ELF-1 (cell line): ENCODE data around the gene GJA3.

ENCODE experiments used
- DNase-seq: peaks from one replicate; pipeline ENCODE4 v3.0.0-alpha.2; 2016; ENCODE audit warnings: low read depth, low spot score

The GJA3 gene

GRCh38 chr13:20128459-20128931 is 32.4 kb downstream of the GJA3 start:
- peak; percentile 22 for DNase-seq

DNA sequence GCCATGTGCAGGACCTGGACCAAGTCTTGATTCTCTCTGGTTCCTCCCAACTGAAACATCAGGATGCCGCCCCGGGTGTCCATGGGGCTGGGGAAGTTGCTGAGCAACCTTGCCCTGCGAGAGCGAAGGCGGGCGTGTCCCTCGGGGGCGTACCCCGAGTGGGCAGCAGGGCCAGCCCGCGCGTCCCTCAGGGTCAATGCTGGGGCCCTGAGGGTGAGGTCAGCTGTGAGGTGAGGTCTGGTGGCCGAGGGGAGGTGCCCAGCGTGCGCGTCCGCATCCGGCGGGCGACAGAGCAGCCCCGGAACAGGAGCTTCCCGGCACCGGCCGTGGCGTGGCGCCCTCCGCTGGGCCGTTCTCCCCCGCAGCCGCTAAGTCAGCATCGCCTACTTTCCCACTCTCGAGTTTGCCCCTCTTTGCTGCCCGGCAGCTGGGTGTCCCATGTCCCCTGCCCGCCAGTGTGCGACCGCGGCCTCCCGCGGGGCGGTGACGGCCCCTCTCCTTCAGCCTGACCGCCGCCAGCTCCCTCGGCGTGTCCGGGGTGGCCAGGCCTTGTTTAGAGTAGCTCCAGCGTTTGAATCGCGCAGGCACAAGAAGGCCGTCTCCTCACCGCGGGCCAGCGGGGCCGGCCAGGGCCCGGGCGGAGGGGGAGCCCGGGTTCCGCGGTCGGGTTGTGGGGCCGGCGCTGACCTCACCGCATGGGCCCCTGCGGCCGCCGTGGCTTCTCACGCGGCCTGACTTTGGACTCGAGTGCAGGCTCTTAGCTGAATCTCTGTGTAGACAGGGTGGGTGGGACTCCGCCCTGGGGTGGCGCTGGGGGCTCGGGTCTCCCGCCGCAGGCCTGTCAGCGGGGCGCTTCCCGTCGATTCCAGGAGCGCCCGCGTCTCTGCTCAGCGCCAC is 33.0 kb downstream of the GJA3 start:
- DNase-seq = peak; percentile 64

DNA sequence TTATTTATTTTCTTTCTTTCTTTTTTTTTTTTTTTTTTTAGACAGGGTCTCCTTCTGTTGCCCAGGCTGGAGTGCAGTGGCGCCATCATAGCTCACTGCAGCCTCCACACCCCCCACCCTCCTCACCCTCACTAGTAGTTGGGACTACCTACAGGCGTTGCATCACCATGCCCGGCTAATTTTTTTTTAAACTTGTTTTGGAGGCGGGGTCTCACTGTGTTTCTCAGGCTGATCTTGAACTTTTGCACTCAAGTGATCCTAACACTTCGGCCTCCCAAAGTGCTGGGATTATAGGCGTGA is 33.6 kb downstream of the GJA3 start:
- no peak for DNase-seq

GRCh38 chr13:20126541-20127261 is 34.2 kb downstream of the GJA3 start:
- no peak for DNase-seq

DNA sequence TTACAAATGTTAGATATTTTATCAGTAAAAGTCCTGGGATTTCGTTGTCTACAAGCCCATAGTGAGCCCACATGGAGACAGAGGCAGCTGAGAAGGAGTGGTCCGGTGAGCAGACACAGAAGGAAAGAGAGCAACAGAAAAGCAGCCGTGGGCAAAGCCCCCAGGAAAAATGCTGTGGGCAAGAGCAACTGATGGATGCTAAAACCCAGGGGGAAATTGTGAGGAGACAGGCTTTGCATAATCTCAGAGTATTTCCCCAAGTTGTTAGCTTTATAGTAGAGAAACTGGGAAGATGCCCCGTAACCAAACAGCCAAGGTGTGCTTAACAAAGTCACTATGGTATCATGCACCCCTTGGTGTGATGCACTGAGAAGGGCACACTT is 35.1 kb downstream of the GJA3 start:
- no peak for DNase-seq

GRCh38 chr13:20125129-20125782 is 35.6 kb downstream of the GJA3 start:
- DNase-seq = no peak

DNA sequence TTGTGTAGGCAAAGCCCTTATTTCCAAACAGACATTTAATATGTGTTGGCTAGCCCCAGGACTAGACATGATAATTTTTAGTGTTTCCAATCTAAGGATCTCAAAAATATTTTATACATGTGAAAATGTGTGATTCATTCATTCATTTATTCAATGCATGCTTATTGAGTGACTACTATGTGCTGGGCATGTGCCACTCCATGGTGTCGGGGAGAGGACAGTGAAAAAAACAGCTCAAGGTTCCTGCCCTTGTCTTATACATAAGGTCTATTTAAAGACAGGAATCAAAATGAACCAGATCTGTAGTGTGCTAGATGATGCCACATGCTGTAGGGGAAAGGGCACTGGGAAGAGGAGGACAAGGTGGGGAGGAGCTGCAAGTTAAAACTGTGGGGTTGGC is 36.5 kb downstream of the GJA3 start:
- DNase-seq = no peak

- DNase-seq = peak; percentile 17
Measured at GRCh38 chr13:20121159-20121525, 39.7 kb downstream of the GJA3 start.

DNA sequence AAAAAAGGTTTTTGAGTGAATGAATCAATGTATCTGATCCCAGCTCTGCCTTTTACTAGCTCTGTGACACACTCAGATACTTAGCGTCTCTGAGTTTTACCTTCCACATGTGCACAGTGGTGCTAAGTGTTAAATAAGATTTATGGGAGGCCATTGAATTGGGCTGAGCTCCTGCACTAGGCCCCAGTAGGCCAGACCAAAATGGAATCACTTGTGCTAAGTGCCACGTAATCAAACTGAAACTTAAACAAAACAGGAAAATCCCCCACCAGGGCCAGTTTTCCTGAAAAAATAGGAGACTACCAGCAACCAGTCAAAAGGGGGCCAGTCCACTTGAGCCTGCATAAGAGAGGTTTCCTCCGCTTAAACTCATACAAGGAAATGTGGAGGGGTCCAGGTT is 40.9 kb downstream of the GJA3 start:
- DNase-seq = no peak

GRCh38 chr13:20118268-20119140 is 42.3 kb downstream of the GJA3 start:
- DNase-seq = peak; percentile 53

DNA sequence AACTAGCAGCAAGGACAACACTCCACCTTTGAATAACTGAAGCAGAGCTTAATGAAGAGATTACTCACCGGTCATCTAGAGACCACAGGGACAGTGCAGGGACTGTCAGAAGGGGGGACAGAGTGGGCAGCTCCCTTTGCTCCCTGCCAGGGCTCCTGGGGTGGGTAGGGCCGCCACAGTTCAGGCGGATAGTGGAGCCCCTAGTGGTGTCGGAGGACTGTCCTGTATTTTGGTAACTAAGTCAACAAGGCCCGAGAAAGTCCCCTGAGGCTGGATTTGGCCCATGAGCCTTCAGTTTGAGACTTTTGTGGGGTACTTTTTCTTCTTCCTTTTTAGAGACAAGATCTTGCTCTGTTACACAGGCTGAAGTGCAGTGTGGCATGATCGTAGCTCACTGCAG is 44.6 kb downstream of the GJA3 start:
- peak; percentile 33 for DNase-seq

GRCh38 chr13:20114066-20114610 is 46.7 kb downstream of the GJA3 start:
- no peak for DNase-seq

DNA sequence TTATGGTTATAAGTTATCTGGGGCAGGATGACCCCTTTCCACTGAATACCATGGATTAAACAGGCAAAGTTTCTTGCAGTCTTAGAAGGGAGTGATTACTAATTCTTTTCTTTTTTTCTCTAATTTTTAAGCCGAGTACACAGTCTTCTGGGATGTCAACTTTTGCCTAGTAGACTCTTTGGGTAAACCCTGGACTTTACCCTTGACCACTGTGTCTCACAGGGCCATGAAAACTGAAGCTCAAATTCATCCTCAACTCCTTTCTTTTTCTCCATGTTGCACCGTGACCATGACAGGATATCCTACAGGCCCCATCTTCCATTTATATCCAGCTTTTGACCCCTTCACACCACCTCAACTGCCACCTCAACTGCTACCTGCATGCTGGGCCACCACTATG is 51.8 kb downstream of the GJA3 start:
- DNase-seq = no peak

DNA sequence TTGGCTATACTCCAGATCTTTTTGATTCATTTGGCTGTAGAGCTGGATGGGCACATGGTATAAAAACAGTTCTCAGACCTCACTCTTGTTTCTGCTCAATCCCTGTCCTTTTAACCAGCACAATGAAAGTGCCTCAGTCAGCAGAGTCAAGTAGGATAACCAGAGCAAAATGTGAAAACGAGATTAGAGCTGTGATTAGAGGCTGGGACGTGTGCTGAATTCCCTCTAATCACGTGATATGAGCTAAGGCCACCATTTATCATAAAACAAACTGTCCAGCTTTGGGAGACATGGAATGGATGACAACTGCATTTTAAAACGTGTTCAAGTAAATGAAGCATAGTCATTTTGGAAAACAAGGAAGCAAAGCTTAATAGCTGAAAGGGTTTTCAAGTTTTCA is 54.1 kb downstream of the GJA3 start:
- no peak for DNase-seq

DNA sequence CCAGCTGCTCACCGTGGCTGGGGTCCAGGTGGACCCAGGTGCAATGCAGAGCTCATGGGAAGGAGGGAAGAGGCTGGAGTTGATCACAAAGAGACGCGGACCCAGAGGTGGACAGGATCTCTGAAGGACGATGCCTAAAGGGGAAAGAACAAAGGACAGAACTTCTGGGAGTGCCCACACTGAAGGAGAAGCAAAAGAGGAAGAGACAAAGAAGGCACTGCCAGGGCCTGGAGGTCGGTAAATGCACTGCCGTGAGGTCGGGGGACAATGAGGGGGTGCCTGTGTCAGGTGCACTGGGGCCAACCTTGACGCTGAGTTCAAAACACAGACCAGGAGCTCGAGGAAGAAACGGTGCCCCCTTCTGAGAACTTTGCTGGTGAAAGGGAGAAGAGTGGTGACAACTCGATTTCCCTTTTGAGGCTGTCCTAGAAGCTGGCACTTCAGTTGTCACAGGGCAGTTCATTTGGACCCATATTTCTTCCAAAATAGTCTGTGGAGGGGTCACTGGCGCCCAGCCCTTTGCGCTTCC is 55.6 kb downstream of the GJA3 start:
- no peak for DNase-seq

DNA sequence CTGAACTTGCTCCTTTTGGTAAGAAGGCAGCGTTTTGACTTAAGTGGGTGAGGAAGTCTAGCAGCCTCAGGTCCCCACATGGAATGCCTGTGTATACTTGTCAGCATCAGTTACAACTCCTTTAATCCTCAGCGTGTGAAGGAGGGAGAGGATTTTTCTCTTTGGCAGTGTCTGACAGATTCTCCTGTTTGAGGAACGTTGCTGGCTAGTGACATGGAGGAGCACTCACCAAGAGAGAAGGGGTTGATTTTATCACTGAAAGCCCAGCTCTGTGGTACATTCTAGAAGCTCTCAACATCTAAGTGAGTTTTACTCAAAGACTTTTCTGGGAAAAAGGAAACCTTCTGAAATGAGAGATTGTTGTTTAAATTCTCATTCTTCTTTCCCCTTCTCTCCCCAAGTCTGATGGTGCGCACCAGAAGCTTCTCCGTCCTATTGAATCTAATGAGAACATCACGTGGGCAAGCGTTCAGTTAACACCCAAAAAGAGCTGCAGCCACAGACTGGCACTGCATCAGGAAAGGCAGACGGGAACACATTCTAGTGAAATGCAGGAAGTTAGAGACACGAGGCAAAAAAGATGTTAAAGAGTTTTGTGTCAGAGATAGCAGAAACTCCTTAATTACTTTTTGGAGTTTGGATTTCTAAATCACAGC is 58.2 kb downstream of the GJA3 start:
- no peak for DNase-seq

- DNase-seq = no peak
Measured at GRCh38 chr13:20101467-20102316, 59.2 kb downstream of the GJA3 start.

DNA sequence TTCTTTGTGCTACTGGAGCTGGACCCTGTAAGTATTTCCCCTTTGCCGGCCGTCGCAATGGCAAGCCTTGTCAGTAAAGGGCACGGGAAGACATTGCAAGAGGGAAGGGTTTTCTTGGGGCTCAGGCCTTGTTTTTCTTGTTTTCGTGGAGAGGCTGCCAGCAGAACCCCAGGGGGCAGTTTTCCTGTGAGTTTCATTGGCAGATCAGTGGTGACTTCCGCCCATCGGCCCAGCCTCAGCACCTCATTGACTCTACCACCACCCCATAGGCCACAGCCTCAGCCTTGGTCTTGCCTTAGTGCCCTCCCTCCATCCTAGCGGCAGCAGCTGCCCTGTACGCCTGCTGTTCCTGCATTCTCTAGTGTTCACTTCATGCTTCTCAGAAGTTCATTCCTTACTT is 61.5 kb downstream of the GJA3 start:
- DNase-seq = no peak

- DNase-seq = no peak
Measured at GRCh38 chr13:20093951-20094350, 66.9 kb downstream of the GJA3 start.

GRCh38 chr13:20090349-20090748 is 70.5 kb downstream of the GJA3 start:
- DNase-seq = no peak
